KMS-11 (cell line): ENCODE data around the gene TNFSF9.
"Not testable (repeated sequence)": the region's sequence is repeated elsewhere in the genome, so short reads cannot be mapped to it uniquely, and the experiment has no call there.

Experiments
- H2AFZ ChIP-seq: fragments of 200-600 bp; sonication (generic); 2 replicates; pipeline ENCODE4 v1.6.1; 2016; ENCODE audit warnings: antibody characterized with exemption, mixed run types, low read depth
- H3K27ac ChIP-seq: fragments of 200-600 bp; sonication (generic); 2 replicates; pipeline ENCODE4 v1.6.1; 2016; ENCODE audit warnings: mild to moderate bottlenecking, mixed run types
- H3K27me3 ChIP-seq: fragments of 200-600 bp; sonication (generic); 2 replicates; pipeline ENCODE4 v1.6.1; 2017; ENCODE audit warnings: mild to moderate bottlenecking, low read depth, mixed run types, moderate library complexity; ENCODE audit not compliant: insufficient read depth
- H3K36me3 ChIP-seq: fragments of 200-600 bp; sonication (generic); 2 replicates; pipeline ENCODE4 v1.6.1; 2017; ENCODE audit warnings: mild to moderate bottlenecking, mixed run types; ENCODE audit not compliant: insufficient read depth
- H3K4me1 ChIP-seq: fragments of 200-600 bp; sonication (generic); 2 replicates; pipeline ENCODE4 v1.6.1; 2016; ENCODE audit warnings: mild to moderate bottlenecking, low read depth, mixed run types; ENCODE audit not compliant: poor library complexity, severe bottlenecking
- H3K4me2 ChIP-seq: fragments of 200-600 bp; sonication (generic); 2 replicates; pipeline ENCODE4 v1.7.0; 2016; ENCODE audit warnings: mild to moderate bottlenecking, mixed run types
- H3K4me3 ChIP-seq: fragments of 200-600 bp; sonication (generic); IDR thresholded peaks from 2 replicates; pipeline ENCODE4 v1.6.1; 2017; ENCODE audit warnings: low read depth, low read length, mixed read lengths; ENCODE audit not compliant: insufficient read depth
- H3K79me2 ChIP-seq: fragments of 200-600 bp; sonication (generic); 2 replicates; pipeline ENCODE4 v1.6.1; 2016; ENCODE audit warnings: low read depth, mixed run types; ENCODE audit not compliant: insufficient read depth
- H3K9ac ChIP-seq: fragments of 200-600 bp; sonication (generic); 2 replicates; pipeline ENCODE4 v1.6.1; 2016; ENCODE audit warnings: mild to moderate bottlenecking, mixed run types
- H4K20me1 ChIP-seq: fragments of 200-600 bp; sonication (generic); 2 replicates; pipeline ENCODE4 v1.6.1; 2016; ENCODE audit warnings: mild to moderate bottlenecking, mixed run types; ENCODE audit not compliant: insufficient read depth
- TF ChIP-seq, protein P1 (sequence below): fragments of 200-600 bp; sonication (generic); conservative IDR thresholded peaks from 2 replicates; pipeline ENCODE4 v1.6.1; 2017; ENCODE audit warnings: low read depth, mild to moderate bottlenecking, antibody characterized with exemption, low read length, moderate library complexity, mixed read lengths

TNFSF9 gene

DNA sequence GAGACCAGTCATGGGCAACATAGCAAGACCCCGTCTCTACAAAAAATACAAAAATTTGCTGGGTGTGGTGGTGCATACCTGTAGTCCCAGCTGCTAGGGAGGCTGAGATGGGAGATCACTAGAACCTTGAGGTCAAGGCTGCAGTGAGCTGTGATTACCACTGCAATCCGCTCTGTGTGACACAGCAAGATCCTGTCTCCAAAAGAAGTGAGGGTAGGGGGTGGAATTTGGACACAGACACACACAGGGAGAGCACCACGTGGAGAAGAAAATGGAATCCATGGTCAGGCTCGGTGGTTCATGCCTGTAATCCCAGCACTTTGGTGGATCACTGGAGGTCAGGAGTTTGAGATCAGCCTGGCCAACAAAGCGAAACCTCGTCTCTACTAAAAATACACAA lies 8.7 kb downstream of the TNFSF9 start:
- H4K20me1 ChIP-seq = no peaks in the 10 kb centered on the region

DNA sequence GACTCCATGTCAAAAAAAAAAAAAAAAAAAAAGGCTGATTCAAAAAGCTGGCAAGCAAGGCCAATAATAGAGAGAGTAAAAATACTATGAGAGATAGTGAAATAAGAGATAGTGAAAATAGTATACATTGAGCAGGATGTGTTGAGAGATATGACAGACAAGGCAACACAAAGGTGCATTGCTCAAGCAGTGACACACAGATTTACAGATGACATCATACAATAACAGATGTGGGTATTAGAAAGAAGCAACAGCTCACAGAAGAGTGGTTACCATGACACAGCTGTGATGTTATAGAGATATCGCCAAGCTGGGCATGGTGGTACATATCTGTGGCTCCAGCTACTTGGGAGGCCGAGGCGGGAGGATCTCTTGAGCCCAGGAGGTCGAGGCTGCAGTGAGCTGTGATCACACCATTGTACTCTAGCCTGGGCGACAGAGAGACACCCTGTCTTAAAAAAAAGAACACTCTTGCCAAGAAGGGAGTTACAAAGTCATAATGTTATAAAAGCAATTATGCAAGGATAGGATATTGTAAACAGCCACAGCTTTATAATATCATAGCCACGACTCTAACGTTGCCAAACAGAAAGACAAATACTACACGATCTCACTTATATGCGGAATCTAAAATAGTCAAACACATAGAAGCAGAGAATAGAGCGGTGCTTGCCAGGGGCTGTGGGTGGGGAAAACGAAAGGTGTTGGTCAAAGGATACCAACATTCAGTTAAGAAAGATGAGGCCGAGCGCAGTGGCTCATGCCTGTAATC lies 10.3 kb downstream of the TNFSF9 start:
- Histone ChIP-seq H3K27ac (no peak overlapping the region), H3K36me3 (no peaks in the 10 kb centered on the region), H3K4me3 (no peak overlapping the region), H3K4me2 (no peak overlapping the region), H4K20me1 (no peaks in the 10 kb centered on the region), H3K27me3 (no peaks in the 10 kb centered on the region), H3K79me2 (no peaks in the 10 kb centered on the region), H2AFZ (no peak overlapping the region), H3K9ac (no peak overlapping the region), H3K4me1 (peaks cover 27% of the 10 kb centered on the region)
- TF ChIP-seq, protein P1, sequence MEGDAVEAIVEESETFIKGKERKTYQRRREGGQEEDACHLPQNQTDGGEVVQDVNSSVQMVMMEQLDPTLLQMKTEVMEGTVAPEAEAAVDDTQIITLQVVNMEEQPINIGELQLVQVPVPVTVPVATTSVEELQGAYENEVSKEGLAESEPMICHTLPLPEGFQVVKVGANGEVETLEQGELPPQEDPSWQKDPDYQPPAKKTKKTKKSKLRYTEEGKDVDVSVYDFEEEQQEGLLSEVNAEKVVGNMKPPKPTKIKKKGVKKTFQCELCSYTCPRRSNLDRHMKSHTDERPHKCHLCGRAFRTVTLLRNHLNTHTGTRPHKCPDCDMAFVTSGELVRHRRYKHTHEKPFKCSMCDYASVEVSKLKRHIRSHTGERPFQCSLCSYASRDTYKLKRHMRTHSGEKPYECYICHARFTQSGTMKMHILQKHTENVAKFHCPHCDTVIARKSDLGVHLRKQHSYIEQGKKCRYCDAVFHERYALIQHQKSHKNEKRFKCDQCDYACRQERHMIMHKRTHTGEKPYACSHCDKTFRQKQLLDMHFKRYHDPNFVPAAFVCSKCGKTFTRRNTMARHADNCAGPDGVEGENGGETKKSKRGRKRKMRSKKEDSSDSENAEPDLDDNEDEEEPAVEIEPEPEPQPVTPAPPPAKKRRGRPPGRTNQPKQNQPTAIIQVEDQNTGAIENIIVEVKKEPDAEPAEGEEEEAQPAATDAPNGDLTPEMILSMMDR = no peak

More for the DNA sequence above, 8.7 kb downstream of the TNFSF9 start:
- TF ChIP-seq, protein P1 = no peak
- H3K4me3 ChIP-seq = no peak overlapping the region
- H3K9ac ChIP-seq = no peak overlapping the region
- no peak overlapping the region for H3K27ac ChIP-seq
- H2AFZ ChIP-seq = no peak overlapping the region
- H3K4me1 ChIP-seq = peaks cover 30% of the 10 kb centered on the region
- H3K79me2 ChIP-seq = no peaks in the 10 kb centered on the region
- H3K4me2 ChIP-seq = no peak overlapping the region
- H3K36me3 ChIP-seq = no peaks in the 10 kb centered on the region
- H3K27me3 ChIP-seq = no peaks in the 10 kb centered on the region

- no peak overlapping the region for H3K4me3 ChIP-seq
- H3K36me3 ChIP-seq = no peaks in the 10 kb centered on the region
- no peak overlapping the region for H3K4me2 ChIP-seq
- no peak overlapping the region for H3K27ac ChIP-seq
- no peaks in the 10 kb centered on the region for H3K79me2 ChIP-seq
- H2AFZ ChIP-seq = no peak overlapping the region
- no peak overlapping the region for H3K9ac ChIP-seq
- H3K4me1 ChIP-seq = peaks cover 11% of the 10 kb centered on the region
- no peaks in the 10 kb centered on the region for H3K27me3 ChIP-seq
- TF ChIP-seq, protein P1 = no peak
- H4K20me1 ChIP-seq = no peaks in the 10 kb centered on the region
Observed at GRCh38 chr19:6543866-6544347, 13.1 kb downstream of the TNFSF9 start.

DNA sequence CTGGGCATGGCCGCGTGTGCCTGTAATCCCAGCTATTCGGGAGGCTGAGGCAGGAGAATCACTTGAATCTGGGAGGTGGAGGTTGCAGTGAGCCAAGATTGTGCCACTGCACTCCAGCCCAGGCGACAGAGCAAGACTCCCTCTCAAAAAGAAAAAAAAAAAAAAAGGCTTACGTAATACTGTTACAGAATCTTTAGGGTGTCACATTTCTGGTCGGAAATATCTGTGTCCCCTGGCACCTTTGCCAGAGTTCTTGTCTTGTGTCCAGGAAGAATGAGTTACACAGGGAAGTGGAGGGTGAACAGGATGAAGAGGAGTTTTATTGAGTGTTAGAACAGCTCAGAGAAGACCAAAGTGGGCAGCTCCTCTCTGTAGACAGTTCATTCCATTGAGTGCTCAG lies 19.9 kb downstream of the TNFSF9 start:
- not testable (repeated sequence) for H3K36me3 ChIP-seq, H3K9ac ChIP-seq, H2AFZ ChIP-seq, H3K27me3 ChIP-seq, H3K79me2 ChIP-seq, H4K20me1 ChIP-seq, H3K27ac ChIP-seq, H3K4me3 ChIP-seq, H3K4me2 ChIP-seq
- H3K4me1 ChIP-seq = peaks cover 16% of the 10 kb centered on the region

DNA sequence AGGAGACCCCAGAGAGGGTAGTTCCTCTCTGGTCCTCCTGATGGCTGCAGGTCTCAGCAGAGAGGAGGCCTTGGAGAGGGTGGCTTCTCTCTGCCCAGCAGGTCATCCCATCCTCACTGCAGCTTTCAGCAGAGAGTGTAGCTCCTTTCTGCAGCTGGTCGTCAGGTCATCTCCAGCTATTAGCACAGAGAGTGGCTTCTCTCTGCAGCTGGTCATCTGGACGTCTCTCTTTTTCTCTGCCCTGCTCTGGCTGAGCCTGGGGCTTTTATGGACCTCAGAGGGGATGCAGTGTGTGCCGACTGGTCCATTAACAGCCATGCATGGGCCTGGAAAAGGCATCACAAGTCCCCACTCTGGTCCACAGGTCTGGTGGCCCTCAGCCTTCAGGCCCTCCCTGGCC lies 20.3 kb downstream of the TNFSF9 start:
- no peak overlapping the region for H2AFZ ChIP-seq
- H3K27ac ChIP-seq = no peak overlapping the region
- no peaks in the 10 kb centered on the region for H4K20me1 ChIP-seq
- H3K4me2 ChIP-seq = no peak overlapping the region
- peaks cover 21% of the 10 kb centered on the region for H3K4me1 ChIP-seq
- H3K36me3 ChIP-seq = no peaks in the 10 kb centered on the region
- no peak overlapping the region for H3K4me3 ChIP-seq
- H3K9ac ChIP-seq = no peak overlapping the region
- TF ChIP-seq, protein P1 = no peak
- H3K27me3 ChIP-seq = no peaks in the 10 kb centered on the region
- H3K79me2 ChIP-seq = no peaks in the 10 kb centered on the region
